Fibroblast of the conjunctiva (primary cell): ENCODE data around the gene MRTFB.
"Not testable (repeated sequence)": the region's sequence is repeated elsewhere in the genome, so short reads cannot be mapped to it uniquely, and the experiment has no call there.

Experiments
- DNase-seq: peaks from one replicate; pipeline ENCODE4 v3.0.0-alpha.2; 2010; ENCODE audit warnings: low read depth

MRTFB gene

GRCh38 chr16:14105760-14106375 lies 34.7 kb downstream of the MRTFB start:
- DNase-seq = no peak

DNA sequence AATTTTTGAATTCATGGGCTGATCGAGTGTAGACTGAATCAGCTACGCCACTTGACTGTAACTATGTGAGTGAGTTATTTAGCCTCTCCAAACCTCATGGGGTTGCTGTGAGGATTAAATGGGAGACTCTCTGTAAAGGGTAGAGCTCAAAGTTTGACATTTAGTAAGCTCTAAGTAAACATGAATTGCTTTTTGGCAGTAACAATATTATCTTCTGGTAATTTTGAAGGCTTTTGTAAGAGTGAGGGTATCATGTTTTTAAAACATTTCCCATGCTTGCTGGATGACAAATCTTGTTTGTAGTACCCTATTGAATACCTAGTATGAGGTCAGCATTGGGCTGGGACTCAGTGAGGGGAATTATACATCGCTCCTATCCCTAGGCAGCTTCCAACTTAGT lies 35.3 kb downstream of the MRTFB start:
- DNase-seq = peak; percentile 17

DNA sequence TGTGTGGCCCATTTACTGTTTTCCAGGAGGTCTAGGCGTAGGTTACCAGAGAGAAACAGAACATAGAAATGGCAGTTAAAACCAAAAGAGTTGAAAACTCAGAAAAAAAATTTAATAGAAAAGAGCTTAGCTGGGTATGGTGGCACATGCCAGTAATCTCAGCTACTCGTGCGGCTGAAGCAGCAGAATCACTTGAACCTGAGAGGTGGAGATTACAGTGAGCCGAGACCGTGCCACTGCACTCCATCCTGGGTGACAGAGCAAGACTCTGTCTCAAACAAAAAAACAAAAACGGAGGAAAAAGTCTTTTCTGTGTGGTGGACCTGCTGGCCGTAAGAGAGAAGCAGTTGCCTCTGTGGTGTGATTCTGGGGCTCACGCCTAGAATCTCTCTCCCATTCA lies 35.8 kb downstream of the MRTFB start:
- no peak for DNase-seq

DNA sequence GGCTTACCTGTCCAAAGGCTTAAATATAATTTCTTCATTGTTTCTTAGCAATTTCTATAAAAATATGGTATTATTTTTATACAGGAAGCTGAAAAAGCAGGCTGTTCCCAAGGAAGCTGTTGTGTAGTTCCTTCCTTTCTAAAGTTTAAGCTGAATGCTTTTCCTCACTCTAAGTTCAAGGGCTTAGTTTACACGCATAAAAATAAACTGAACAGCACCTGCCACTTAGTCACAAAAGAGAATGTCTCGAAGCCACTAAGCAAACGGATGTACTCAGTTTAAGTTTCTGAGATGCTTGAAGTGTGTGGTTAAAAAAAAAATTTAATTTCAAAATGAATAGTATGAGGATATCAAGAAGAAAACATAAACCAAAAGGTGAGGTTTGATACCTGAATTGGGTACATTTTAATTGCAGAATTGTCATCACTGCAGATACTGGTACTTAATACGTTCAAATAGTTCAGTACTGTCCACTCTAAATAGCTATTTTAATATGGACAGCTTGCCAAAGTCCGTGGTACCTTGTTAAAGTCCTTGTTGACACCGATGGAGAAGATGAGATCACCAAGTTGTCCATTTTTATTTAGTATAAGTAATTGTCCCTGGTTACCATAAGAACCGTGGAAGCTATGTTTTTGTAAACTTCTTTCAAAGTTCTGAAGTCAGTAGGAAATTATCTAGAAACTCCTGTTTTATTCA lies 38.1 kb downstream of the MRTFB start:
- DNase-seq = no peak

DNA sequence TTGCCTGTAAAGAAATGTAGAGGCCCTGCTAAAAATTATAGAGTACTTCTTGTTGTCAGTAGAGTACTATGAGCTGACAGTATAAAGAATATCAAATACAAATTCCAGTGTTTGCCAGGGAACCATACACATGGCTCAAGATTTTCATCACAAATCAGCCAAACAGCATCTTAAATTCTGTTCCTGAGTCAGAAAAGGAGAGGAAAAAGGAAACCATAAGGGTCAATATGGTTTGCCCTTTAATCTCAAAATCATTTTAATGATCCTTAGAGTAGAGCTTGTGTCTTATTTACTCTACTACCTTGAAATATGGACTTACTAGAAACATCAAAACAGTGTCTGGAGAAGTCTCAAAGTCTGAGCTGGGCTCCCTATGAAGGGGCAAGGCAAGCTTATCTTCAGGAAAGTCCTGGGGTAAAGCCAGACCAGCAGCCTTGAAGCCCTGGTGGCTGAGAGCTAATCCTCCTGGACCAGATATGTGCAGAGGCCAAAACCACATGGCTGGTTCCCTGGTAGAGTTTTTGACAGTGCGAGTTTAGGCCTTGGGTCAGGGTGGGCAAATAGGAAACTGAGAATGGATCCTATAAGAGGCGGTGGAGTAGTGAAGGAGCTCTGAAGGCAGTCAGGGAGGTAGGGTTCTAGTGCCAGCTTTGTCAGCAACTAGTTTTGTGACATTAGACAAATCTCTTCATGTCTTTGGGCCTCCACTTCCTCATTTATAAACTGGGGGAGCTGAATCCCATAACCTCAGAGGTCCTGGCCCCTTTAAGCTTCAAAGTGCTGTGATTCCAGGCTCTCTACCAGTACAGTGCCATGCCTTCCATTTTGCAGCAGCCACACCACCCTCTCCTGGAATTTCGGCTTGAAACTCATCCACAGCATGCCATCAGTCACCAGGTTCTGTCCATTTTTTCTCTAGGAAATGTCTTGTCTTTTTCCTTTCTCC lies 38.9 kb downstream of the MRTFB start:
- DNase-seq = no peak

- DNase-seq = no peak
Measured at GRCh38 chr16:14110728-14111251, 39.7 kb downstream of the MRTFB start.

DNA sequence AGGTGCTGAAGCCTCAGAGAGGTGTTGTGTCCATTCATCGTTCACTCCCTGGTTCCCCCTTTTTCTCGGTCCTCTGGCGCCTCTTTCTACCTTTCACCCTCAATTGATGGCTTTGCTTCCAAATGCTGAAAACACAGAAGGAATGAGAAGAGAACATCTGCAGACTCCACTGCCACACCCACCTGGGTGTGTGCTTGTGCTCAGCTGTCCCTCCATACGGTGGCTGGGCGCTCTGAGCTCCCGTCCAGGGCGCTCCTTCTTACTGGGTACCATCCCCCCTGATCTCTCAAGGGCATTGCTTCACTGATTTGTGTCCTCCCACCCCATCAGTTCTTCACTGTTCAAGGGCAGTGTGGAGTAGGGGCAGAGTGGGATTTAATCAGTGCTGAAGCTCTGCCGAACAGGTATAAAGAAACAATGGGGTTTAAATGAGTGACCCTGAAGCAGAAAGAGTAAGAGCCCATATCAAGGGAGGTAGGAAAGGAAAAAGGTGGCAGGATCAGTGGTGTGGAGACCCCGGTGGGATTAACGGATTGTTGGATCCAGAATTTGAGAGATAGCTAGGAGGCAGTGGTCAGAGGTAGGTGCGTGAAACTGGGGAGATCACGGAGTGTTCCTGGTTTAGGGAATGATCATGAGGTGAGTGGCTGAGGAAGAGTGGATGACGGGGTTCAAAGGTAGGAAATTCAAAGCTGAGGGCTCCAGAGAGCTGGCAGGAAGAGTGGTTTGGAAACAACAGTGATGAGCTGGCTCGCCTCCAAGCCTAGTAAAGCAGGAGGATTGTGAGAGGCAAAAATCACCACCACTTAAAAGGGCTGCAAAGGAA lies 40.8 kb downstream of the MRTFB start:
- DNase-seq = no peak

DNA sequence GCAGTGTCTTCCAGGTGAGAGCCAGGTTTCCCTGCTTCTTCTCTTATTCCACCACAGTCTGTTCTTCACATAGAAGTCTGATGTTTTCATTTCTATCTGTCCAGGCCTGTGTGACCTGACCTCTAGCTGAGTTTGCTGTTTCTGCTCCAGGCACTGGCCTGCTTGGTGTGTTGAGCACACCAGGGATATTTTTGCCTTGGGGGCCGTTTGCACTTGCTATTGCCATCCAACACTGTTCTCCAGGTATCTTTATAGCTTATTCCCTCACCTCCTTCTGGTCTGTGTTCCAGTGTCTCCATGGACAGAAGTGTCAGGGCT lies 41.4 kb downstream of the MRTFB start:
- DNase-seq = no peak

GRCh38 chr16:14113344-14113743 lies 42.2 kb downstream of the MRTFB start:
- DNase-seq = no peak

GRCh38 chr16:14117051-14117450 lies 45.9 kb downstream of the MRTFB start:
- no peak for DNase-seq

- no peak for DNase-seq
Measured at GRCh38 chr16:14119799-14120198, 48.7 kb downstream of the MRTFB start.

- DNase-seq = no peak
Measured at GRCh38 chr16:14120335-14120734, 49.2 kb downstream of the MRTFB start.

GRCh38 chr16:14121142-14121541 lies 50.0 kb downstream of the MRTFB start:
- no peak for DNase-seq

DNA sequence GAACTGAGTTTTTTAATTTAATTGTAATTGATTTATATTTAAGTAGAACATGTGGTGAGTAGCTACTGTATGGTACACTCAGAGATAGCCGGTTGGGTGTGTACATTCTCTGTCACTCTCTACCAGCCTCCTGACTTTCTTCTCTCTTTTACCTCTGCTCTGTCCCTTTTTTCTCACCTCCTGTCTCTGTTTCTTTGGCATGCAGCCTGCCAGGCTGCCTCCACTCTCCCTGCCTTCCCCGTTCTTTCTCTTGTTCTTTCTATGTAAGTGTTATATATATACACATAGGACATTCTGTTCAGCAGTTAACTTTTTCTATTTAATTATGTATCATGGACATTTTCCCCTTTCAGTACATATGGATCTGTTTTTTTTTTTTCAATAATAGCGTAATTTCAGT lies 50.8 kb downstream of the MRTFB start:
- DNase-seq = no peak

- DNase-seq = not testable (repeated sequence)
Measured at GRCh38 chr16:14122430-14122829, 51.3 kb downstream of the MRTFB start.

- no peak for DNase-seq
Measured at GRCh38 chr16:14125000-14125681, 54.0 kb downstream of the MRTFB start.

- no peak for DNase-seq
Measured at GRCh38 chr16:14125708-14126107, 54.6 kb downstream of the MRTFB start.

GRCh38 chr16:14128097-14128496 lies 57.0 kb downstream of the MRTFB start:
- DNase-seq = no peak

DNA sequence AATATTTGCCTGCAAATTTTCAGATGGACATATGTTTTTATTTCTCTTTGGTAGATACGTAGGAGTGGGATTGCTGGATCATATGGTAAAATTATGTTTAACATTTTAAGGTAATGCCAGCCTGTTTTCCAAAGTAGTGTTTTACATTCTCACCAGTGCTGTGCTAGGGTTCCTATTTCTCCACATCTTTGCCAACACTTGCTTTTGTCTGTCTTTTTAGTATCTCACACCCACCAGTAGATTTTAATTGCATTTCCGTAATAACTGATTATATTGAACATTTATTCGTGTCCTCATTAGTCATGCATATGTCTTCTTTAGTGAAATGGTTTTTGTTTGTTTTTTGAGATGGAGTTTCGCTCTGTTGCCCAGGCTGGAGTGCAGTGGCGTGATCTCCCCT lies 58.4 kb downstream of the MRTFB start:
- DNase-seq = no peak

DNA sequence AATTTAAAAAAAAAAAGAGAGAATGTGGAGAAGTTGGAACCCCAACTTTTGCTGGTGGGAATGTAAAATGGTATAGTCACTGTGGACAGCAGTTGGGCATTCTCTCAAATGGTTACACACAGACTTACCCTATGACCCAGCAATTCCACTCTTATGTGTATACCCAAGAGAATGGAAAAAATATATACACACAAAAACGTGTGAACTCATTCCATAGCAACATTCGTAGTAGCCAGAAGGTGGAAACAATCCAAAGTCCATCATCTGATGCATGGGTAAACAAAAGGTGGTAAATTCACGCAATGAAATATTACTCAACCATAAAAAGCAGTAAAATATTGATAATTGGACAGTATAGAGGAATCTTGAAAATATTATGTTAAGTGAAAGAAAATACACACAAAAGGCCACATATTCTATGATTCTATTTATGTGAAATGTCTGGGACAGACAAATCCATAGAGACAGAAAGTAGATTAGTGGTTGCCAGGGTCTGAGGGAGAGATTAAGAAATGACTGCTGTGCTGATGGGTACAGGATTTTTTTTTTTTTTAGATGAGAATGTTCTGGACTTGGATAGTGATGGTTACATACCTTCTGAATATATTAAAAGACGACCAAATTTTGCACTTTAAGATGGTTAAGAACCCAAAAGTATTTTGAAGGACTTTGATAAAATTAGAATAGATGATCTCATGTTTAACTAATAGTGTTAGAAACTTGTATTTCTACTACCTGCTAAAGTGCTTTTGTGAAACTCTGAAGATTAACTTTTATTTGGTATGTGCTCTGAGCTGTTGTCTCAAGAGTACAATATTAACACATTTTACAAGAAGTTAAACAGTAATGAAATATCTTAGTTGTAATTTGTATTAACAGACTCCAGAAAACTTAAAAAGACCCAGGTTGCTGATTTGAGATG lies 60.9 kb downstream of the MRTFB start:
- no peak for DNase-seq
